Cardiac fibroblast (primary cell): ENCODE measurements around the gene SLC4A8.

Experiments
- DNase-seq, 2 donors: peaks; one replicate each; pipeline versions ENCODE4 v3.0.0 to v3.0.0-alpha.2; 2010; ENCODE audit warnings: low read depth in 2 of 2
- H3K4me3 ChIP-seq, 2 donors: replicated peaks in 1 of 2; 1 replicate in 1 of 2; 2 replicates in 1 of 2; pipeline ENCODE4 v1.5.1; 2011; ENCODE audit warnings: low read depth in 2 of 2, low read length in 2 of 2, mild to moderate bottlenecking in 2 of 2, moderate library complexity in 1 of 2
- TF ChIP-seq, protein P1 (sequence below): IDR thresholded peaks from one replicate; pipeline ENCODE4 v1.5.1; 2011; ENCODE audit warnings: low read depth, mild to moderate bottlenecking, low read length, inconsistent platforms

Gene SLC4A8

DNA sequence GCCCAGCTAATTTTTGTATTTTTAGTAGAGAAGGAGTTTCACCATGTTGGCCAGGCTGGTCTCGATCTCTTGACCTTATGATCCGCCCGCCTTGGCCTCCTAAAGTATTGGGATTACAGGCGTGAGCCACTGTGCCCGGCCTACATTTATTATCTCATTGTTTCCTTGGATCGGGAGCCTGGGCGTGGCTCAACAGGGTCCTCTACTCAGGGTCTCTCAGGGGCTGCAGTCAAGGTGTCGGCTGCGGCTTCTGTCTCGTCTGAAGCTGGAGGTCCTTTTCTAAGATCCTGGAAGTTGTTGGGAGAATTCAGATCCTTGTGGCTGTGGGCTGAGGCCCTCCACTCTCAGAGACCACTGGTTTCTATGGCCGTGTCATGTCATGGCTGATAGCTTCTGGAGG lies 100.9 kb downstream of the SLC4A8 start:
- no peak overlapping the region for H3K4me3 ChIP-seq
- no peak for DNase-seq
- TF ChIP-seq, protein P1, sequence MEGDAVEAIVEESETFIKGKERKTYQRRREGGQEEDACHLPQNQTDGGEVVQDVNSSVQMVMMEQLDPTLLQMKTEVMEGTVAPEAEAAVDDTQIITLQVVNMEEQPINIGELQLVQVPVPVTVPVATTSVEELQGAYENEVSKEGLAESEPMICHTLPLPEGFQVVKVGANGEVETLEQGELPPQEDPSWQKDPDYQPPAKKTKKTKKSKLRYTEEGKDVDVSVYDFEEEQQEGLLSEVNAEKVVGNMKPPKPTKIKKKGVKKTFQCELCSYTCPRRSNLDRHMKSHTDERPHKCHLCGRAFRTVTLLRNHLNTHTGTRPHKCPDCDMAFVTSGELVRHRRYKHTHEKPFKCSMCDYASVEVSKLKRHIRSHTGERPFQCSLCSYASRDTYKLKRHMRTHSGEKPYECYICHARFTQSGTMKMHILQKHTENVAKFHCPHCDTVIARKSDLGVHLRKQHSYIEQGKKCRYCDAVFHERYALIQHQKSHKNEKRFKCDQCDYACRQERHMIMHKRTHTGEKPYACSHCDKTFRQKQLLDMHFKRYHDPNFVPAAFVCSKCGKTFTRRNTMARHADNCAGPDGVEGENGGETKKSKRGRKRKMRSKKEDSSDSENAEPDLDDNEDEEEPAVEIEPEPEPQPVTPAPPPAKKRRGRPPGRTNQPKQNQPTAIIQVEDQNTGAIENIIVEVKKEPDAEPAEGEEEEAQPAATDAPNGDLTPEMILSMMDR = no peak

DNA sequence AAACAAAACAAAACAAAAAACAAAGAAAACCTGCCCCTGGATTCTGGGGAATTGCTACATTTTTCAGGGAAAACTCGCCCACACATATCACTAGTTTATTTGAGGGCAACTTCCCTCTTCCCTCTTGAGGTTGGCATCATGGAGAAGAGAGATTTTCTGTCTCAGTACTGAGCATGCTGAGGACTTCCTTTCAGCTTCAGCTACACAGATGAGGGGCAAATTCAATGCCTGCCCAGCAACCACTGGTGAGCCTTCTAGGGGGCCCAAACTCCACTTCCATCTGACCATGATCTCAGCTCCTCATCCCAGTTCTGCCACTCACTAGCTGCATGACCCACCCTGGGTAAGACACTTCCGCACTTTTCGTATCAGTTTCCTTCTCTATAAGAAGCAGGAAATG lies 103.3 kb downstream of the SLC4A8 start:
- no peak for DNase-seq
- H3K4me3 ChIP-seq = no peak overlapping the region
- TF ChIP-seq, protein P1 = no peak

DNA sequence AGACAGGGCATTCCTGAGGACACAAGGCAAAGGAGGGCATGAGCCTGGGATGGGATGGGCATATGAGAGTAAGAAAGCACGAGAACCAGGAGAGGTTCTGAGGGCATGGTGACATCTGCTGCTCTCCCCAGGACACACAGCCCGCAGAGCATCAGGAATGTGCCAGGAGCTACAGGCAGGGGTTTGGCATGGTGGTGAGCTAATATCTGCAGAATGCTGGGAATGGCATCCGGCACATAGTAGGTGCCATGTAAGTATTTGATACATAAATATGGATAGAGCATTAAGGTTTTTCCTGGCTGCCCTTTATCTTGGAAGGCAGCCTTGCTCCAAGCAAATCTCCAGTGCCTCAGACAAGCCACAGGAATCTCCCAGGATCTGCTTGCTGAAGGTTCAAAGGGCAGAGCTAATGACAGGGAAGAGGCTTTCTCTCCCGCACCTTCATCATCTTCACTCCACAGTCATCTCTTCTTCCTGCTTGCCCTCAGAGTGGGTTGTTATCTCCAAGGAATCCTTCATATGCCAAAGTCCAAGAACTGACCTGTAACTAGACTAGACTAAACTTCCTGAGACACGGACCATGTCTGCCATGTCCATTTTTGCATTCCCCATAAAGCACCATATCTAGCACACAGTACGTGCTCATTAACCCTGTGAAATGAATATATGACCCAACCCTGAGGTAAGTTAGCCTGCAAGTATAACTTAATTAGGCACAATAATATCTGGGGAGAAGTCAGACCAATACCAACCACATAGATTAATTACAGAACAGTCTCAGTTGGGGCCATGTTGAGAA lies 104.4 kb downstream of the SLC4A8 start:
- H3K4me3 ChIP-seq = no peak overlapping the region
- TF ChIP-seq, protein P1 = no peak
- no peak for DNase-seq

DNA sequence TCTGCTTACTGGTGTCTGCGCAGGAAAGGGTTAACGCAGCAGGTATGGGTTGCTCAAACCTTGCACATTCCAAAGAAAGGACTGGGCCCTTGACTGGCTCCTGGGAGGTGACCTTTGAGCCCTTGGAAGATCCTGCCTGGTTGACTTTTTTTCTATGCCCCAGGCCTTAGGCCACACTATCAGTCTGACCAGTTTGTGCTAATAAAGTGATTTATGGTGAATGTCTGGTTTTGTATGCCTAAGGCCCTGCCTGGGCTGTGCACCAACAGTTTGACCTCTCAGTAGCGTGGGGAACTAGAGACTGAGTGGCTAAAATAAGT lies 105.0 kb downstream of the SLC4A8 start:
- H3K4me3 ChIP-seq = no peak overlapping the region
- DNase-seq = no peak
- TF ChIP-seq, protein P1 = no peak

DNA sequence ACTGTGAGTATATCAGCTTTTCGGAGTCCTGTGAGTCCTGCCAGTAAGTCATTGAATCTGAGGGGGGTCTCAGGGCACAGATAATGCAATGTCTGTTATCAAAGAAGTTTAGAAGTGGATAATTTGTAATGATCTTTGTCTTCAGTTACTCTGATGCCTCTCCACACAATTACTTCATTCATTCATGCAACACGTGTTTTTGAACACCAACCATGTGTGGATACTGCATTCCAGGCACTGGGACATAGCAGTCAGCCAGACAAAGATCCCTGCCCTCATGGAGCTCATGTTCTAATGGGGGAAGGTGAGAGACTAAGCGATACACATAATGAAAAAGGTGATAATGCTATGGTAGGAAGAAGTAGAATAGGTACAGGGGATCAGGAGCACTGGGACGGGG lies 105.6 kb downstream of the SLC4A8 start:
- H3K4me3 ChIP-seq = no peak overlapping the region
- no peak for DNase-seq
- TF ChIP-seq, protein P1 = no peak

DNA sequence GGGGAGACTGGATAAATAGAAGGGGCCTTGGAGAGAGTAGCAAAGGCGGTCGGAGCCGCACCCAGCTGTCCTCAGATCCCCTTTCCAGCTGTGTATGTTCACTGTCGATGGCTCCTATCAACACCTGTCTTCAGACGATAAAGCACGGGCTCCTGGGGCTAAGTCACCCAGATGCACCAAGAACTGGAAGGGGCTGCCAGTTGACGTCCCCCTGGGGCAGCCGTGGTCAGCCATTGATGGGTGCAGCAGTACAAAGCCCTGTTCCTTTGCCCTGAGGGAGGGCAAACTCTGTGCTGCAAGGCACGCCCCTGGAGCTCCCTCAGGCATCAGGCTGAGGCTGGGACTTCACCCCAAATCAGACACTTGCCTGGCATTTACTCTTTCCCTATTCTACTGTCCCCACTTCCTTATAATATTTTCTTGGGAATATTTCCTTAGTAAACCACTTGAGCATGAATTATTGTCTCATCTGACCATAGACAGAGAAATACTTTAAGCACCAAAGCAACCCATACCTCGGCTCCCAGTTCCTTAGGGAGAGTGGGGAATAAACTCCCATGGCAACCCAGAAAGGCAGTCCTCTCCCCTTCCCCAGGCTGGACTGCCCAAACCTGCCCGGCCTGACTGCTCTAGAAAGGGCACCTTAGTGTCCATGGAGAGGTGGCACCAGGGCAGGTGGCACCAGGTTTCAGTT lies 106.8 kb downstream of the SLC4A8 start:
- DNase-seq = no peak
- TF ChIP-seq, protein P1 = no peak
- H3K4me3 ChIP-seq = no peak overlapping the region
